NOMO-1 (cell line): Measurements from ENCODE around the gene KLHL42.

ENCODE experiments used
- DNase-seq, 2 experiments: peaks; one replicate each; lab custom pipeline; 2025; ENCODE audit not compliant: unreplicated experiment in 2 of 2; lab: John Stamatoyannopoulos, UW

The KLHL42 gene

GRCh38 chr12:27852117-27852516, 72.1 kb downstream of the KLHL42 start:
- DNase-seq: no peak
